ENCODE results near the gene PDHB.

DNA sequence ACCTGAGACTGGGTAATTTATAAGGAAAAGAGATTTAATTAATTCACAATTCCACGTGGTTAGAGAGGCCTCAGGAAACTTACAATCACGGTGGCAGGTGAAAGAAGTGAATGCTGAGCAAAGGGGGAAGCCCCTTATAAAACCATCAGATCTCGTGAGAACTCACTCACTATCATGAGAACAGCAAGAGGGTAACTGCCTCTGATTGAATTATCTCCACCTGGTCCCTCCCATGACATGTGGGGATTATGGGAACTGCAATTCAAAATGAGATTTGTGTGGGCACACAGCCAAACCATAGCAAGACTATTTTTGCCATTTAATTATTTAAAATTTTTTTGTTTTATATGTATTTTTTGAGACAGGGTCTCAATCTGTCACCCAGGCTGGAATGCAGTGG lies 31.2 kb upstream of the PDHB start:
- no peak for TF ChIP-seq EZH2 (IDR thresholded peaks at IDR 0.05; ENCODE audit: insufficient read depth, poor library complexity, severe bottlenecking)
- no peak for TF ChIP-seq EZH2phosphoT487 (IDR thresholded peaks at IDR 0.05; ENCODE audit: insufficient read depth, low read depth)

Measured in GM23248 (cell line).